CD14-positive monocyte (primary cell): ENCODE measurements around the gene RNF130. TPM values are rescaled to one million over a fixed set of nuclear protein-coding genes. Genes with fewer than 3 reads are reported as not detected.

Experiments
- DNase-seq, 3 donors: peaks; one replicate each; pipeline ENCODE4 v3.0.0-alpha.2; 2011 to 2022
- H2AFZ ChIP-seq: 2 replicates; pipeline ENCODE4 v1.6.0; 2012; ENCODE audit warnings: mild to moderate bottlenecking, low read depth, low read length, inconsistent platforms; ENCODE audit not compliant: insufficient read depth, poor library complexity, severe bottlenecking
- H3K27ac ChIP-seq, 2 donors: 1 replicate in 1 of 2; 2 replicates in 1 of 2; pipeline ENCODE4 v1.5.1; 2012 to 2013; ENCODE audit warnings: low read length in 2 of 2, control low read depth in 1 of 2, inconsistent platforms in 1 of 2, low read depth in 1 of 2, mild to moderate bottlenecking in 1 of 2
- H3K27me3 ChIP-seq, 2 donors: one replicate each; pipeline versions ENCODE4 v1.6.0 to v1.6.1; 2011 to 2013; ENCODE audit warnings: low read length in 2 of 2; ENCODE audit not compliant: control insufficient read depth in 2 of 2, insufficient read depth in 2 of 2
- H3K36me3 ChIP-seq, 2 donors: replicated peaks in 1 of 2; 1 replicate in 1 of 2; 2 replicates in 1 of 2; pipeline versions ENCODE4 v1.5.1 to v1.6.1; 2012 to 2013; ENCODE audit warnings: low read length in 2 of 2, control low read depth in 1 of 2, inconsistent platforms in 1 of 2, mild to moderate bottlenecking in 1 of 2; ENCODE audit not compliant: insufficient read depth in 2 of 2, control insufficient read depth in 1 of 2
- H3K4me1 ChIP-seq, 2 donors: 1 replicate in 1 of 2; 2 replicates in 1 of 2; pipeline versions ENCODE4 v1.5.1 to v1.6.1; 2012 to 2013; ENCODE audit warnings: low read length in 2 of 2, control low read depth in 1 of 2, inconsistent platforms in 1 of 2, mild to moderate bottlenecking in 1 of 2, moderate library complexity in 1 of 2; ENCODE audit not compliant: insufficient read depth in 2 of 2, control insufficient read depth in 1 of 2
- H3K4me2 ChIP-seq: replicated peaks from 2 replicates; pipeline ENCODE3; 2012; ENCODE audit warnings: low read length, moderate library complexity, mild to moderate bottlenecking; ENCODE audit not compliant: poor library complexity, severe bottlenecking; ENCODE audit errors: extremely low read depth
- H3K4me3 ChIP-seq, 3 experiments: fragments of 200-600 bp in 1 of 3; sonication (generic) in 1 of 3; replicated peaks in 1 of 3; 1 replicate in 2 of 3; 2 replicates in 1 of 3; pipeline ENCODE4 v1.5.1; 2011 to 2013; ENCODE audit warnings: low read length in 3 of 3, mild to moderate bottlenecking in 3 of 3, control low read depth in 2 of 3, low read depth in 2 of 3, inconsistent platforms in 1 of 3, moderate library complexity in 1 of 3
- H3K79me2 ChIP-seq: 2 replicates; pipeline ENCODE4 v1.6.0; 2012; ENCODE audit warnings: mild to moderate bottlenecking, control low read depth, inconsistent platforms, low read length, moderate library complexity; ENCODE audit not compliant: insufficient read depth
- H3K9ac ChIP-seq: 2 replicates; pipeline ENCODE4 v1.6.0; 2017; ENCODE audit warnings: low read length, mild to moderate bottlenecking; ENCODE audit not compliant: insufficient read depth, poor library complexity, severe bottlenecking
- H3K9me3 ChIP-seq, 2 donors: replicated peaks in 1 of 2; 1 replicate in 1 of 2; 2 replicates in 1 of 2; pipeline versions ENCODE4 v1.5.1 to v1.6.1; 2012 to 2013; ENCODE audit warnings: low read length in 2 of 2, control low read depth in 1 of 2; ENCODE audit not compliant: control insufficient read depth in 1 of 2, insufficient read depth in 1 of 2
- H4K20me1 ChIP-seq: 2 replicates; pipeline ENCODE4 v1.6.0; 2012; ENCODE audit warnings: mild to moderate bottlenecking, low read length, control low read depth, moderate library complexity; ENCODE audit not compliant: insufficient read depth
- H3K27ac Mint-ChIP-seq, 7 donors: one replicate each; pipeline ENCODE4 v1.8.0; 2020; ENCODE audit warnings: mild to moderate bottlenecking in 7 of 7, mixed read lengths in 7 of 7, moderate library complexity in 6 of 7, inconsistent platforms in 2 of 7
- H3K27me3 Mint-ChIP-seq, 3 donors: one replicate each; pipeline ENCODE4 v1.8.0; 2021 to 2022; ENCODE audit warnings: low read depth in 3 of 3, mild to moderate bottlenecking in 3 of 3, mixed read lengths in 3 of 3, moderate library complexity in 3 of 3, inconsistent platforms in 1 of 3
- H3K36me3 Mint-ChIP-seq, 2 donors: one replicate each; pipeline ENCODE4 v1.8.0; 2020; ENCODE audit warnings: mixed read lengths in 2 of 2, inconsistent platforms in 1 of 2, mild to moderate bottlenecking in 1 of 2
- H3K4me1 Mint-ChIP-seq: one replicate; pipeline ENCODE4 v1.8.0; 2020; ENCODE audit warnings: mild to moderate bottlenecking, mixed read lengths
- H3K4me3 Mint-ChIP-seq, 2 donors: one replicate each; pipeline ENCODE4 v1.8.0; 2020; ENCODE audit warnings: mild to moderate bottlenecking in 2 of 2, mixed read lengths in 2 of 2, moderate library complexity in 1 of 2
- H3K9me3 Mint-ChIP-seq, 7 donors: one replicate each; pipeline ENCODE4 v1.8.0; 2020 to 2022; ENCODE audit warnings: mixed read lengths in 7 of 7, mild to moderate bottlenecking in 6 of 7, moderate library complexity in 6 of 7, inconsistent platforms in 2 of 7
- CTCF ChIP-seq: fragments of 200-600 bp; IDR thresholded peaks from one replicate; pipeline ENCODE4 v1.8.0; 2022; ENCODE audit warnings: antibody characterized with exemption, mild to moderate bottlenecking
- WGBS: methylation state at CpG from one replicate; pipeline ENCODE4 v1.1.5; 2013; ENCODE audit warnings: missing lambda C conversion rate; ENCODE audit not compliant: insufficient coverage; 5-methylcytosine and 5-hydroxymethylcytosine counted together
- intact Hi-C, 2 donors: fragments of 100-400 bp; cut with micrococcal nuclease; formaldehyde crosslinking; loops; one replicate each; pipeline versions ENCODE4 v1.15.0 to v1.15.1; 2023
- polyA plus RNA-seq, 3 donors: library from polyadenylated mRNA; depleted of rRNA in 1 of 3; unstranded in 2 of 3; stranded (reverse) in 1 of 3; fragments of 300-500 nt in 2 of 3; fragments of >200 nt in 1 of 3; fragmentation: Illumina TruSeq in 2 of 3; gene quantifications; 1 replicate in 2 of 3; 2 replicates in 1 of 3; pipeline ENCODE4 v1.2.3, GENCODE V29; 2012 to 2021

RNF130 gene
- polyA plus RNA-seq, 3 donors, result 294 to 439 (median 376) TPM

DNA sequence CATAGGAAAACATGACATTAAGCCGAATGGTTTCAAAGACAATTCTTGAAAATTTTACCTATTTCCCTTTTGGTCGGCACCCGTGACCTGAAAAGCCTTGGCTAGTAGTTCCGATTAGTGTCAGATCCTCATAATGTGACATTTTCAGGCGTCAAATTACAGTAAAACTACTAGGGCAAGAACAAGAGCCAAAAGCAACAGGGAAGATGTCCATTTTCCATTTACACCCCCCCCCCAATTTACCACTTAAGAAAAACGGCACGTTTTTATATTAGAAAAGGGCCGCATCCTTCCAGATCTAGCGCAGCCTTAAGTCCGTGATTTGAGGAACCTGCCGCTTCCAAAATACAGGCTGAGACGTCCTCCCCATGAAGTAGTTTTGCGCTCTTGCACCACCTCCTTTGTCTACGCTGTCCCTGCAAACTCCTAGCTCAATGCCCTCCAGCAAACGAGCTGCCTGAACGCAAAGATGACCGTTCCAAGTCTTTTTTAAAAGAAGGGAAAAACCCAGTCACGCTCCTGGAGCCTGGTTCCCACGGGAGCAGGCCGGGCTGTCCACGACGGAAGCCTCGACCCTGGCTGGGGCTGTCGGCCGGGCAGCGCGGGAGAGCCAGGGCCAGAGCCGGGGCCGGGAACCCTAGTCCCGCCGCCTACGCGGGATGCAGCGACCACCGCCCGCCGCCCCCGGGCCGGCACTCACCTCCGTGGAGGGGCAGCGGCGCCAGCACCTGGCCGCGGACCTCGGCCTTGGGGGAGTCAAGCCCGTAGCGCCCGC is 616 bp downstream of the RNF130 start:
- TF ChIP-seq CTCF, result no peak
- peaks cover 2 to 14% (median 8%) of the 10 kb centered on the region in 7 donors for H3K9me3 Mint-ChIP-seq
- WGBS, result under 1% methylated on average over 48 of the region's 48 CpGs
- peak overlapping the region; percentile 92 to 98 for H3K4me3 Mint-ChIP-seq
- H3K36me3 Mint-ChIP-seq, result peaks cover 4 to 6% of the 10 kb centered on the region in 2 donors
- no peaks in the 10 kb centered on the region for H3K36me3 ChIP-seq
- DNase-seq, result peak; percentile 67 to 75 (median 70)
- H3K4me1 ChIP-seq, result peaks cover 42 to 45% of the 10 kb centered on the region in 2 donors
- H2AFZ ChIP-seq, result peak overlapping the region; percentile 75
- intact Hi-C loops, result loop anchor here in 1 of 2 donors (2.0 to 5.0 kb wide), 2 partner anchors 36 to 49 kb away; no protein-coding TSS in a partner anchor
- peak overlapping the region; percentile 87 for H3K4me2 ChIP-seq
- peaks cover 3 to 5% (median 5%) of the 10 kb centered on the region in 3 donors for H3K27me3 Mint-ChIP-seq
- H3K79me2 ChIP-seq, result peaks cover 60% of the 10 kb centered on the region
- peak overlapping the region; percentile 94 for H3K9ac ChIP-seq
- no peaks in the 10 kb centered on the region for H3K27me3 ChIP-seq
- H3K27ac Mint-ChIP-seq, result peak overlapping the region; percentile 93 to 97 (median 96)
- peaks cover 43% of the 10 kb centered on the region for H3K4me1 Mint-ChIP-seq
- H3K4me3 ChIP-seq, result peak overlapping the region; percentile 58 to 82 (median 75)
- H3K9me3 ChIP-seq, result peaks cover 0 to 9% of the 10 kb centered on the region in 2 donors
- H3K27ac ChIP-seq, result peak overlapping the region; percentile 92 to 93
- peaks cover 51% of the 10 kb centered on the region for H4K20me1 ChIP-seq

GRCh38 chr5:180069589-180070247 is 1.8 kb downstream of the RNF130 start:
- Histone ChIP-seq H3K4me3 (peak overlapping the region; percentile 58 to 82 (median 75)), H3K9me3 (peaks cover 0 to 9% of the 10 kb centered on the region in 2 donors), H3K27ac (peak overlapping the region; percentile 92 to 93), H2AFZ (peak overlapping the region; percentile 26), H3K36me3 (no peaks in the 10 kb centered on the region), H3K27me3 (no peaks in the 10 kb centered on the region), H3K4me2 (peak overlapping the region; percentile 87), H4K20me1 (peaks cover 63% of the 10 kb centered on the region), H3K4me1 (peaks cover 42 to 45% of the 10 kb centered on the region in 2 donors), H3K79me2 (peaks cover 72% of the 10 kb centered on the region), H3K9ac (peak overlapping the region; percentile 94)
- DNase-seq, result peak; percentile 94 to 96 (median 96)
- Mint-ChIP-seq H3K36me3 (peaks cover 7 to 12% of the 10 kb centered on the region in 2 donors), H3K4me3 (peak overlapping the region; percentile 92 to 98), H3K4me1 (peaks cover 48% of the 10 kb centered on the region), H3K27ac (peak overlapping the region; percentile 93 to 97 (median 96)), H3K27me3 (peaks cover 0 to 4% (median 3%) of the 10 kb centered on the region in 3 donors), H3K9me3 (peaks cover 2 to 15% (median 9%) of the 10 kb centered on the region in 7 donors)
- WGBS, result 0% methylated on average over 6 of the region's 9 CpGs
- intact Hi-C loops, result loop anchor here in 1 of 2 donors (2.0 to 10.0 kb wide), 3 partner anchors 35 to 95 kb away; no protein-coding TSS in a partner anchor
- TF ChIP-seq CTCF, result no peak
